IPS-20b (cell line): ENCODE measurements around the gene OR11H12.
"Not testable (repeated sequence)": the region's sequence is repeated elsewhere in the genome, so short reads cannot be mapped to it uniquely, and the experiment has no call there.

Source experiments
- H3K27ac ChIP-seq: one replicate; pipeline ENCODE4 v1.5.1; 2013; ENCODE audit warnings: low read length
- H3K27me3 ChIP-seq: 2 replicates; pipeline ENCODE4 v1.6.1; 2013; ENCODE audit warnings: mild to moderate bottlenecking, low read length, inconsistent platforms; ENCODE audit not compliant: insufficient read depth
- H3K36me3 ChIP-seq: 2 replicates; pipeline ENCODE4 v1.6.1; 2013; ENCODE audit warnings: low read depth, mild to moderate bottlenecking, inconsistent platforms, low read length, moderate library complexity; ENCODE audit not compliant: insufficient read depth
- H3K4me1 ChIP-seq: 2 replicates; pipeline ENCODE4 v1.6.1; 2013; ENCODE audit warnings: mild to moderate bottlenecking, control low read depth, inconsistent platforms, low read length, moderate library complexity; ENCODE audit not compliant: insufficient read depth
- H3K4me3 ChIP-seq: 2 replicates; pipeline ENCODE4 v1.5.1; 2013; ENCODE audit warnings: mild to moderate bottlenecking, low read length, inconsistent platforms
- H3K9ac ChIP-seq: 2 replicates; pipeline ENCODE4 v1.6.1; 2013; ENCODE audit warnings: low read depth, mild to moderate bottlenecking, inconsistent platforms, low read length, moderate library complexity
- H3K9me3 ChIP-seq: 2 replicates; pipeline ENCODE4 v1.6.1; 2013; ENCODE audit warnings: mild to moderate bottlenecking, low read depth, low read length, inconsistent platforms; ENCODE audit not compliant: insufficient read depth

Gene OR11H12, protein sequence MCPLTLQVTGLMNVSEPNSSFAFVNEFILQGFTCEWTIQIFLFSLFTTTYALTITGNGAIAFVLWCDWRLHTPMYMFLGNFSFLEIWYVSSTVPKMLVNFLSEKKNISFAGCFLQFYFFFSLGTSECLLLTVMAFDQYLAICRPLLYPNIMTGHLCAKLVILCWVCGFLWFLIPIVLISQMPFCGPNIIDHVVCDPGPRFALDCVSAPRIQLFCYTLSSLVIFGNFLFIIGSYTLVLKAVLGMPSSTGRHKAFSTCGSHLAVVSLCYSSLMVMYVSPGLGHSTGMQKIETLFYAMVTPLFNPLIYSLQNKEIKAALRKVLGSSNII

DNA sequence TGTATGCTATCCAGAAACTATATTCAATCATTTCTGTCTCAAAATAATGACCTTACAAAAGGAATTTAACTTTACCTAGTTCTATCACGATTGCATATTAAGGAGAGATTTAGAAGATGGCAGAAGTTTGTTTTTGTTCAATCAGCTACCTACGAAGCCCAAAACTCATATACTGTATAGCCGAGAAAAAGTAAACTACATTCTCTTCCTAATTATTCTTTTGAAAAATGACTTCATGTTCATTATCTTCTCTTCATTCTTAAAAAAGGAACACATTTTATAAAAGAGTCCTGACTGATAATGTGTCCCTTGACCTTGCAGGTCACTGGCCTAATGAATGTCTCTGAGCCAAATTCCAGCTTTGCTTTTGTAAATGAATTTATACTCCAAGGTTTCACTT, at the start of gene OR11H12:
Gene OR11H12, plus strand, starts transcription at position 301 of the 400 bp plus-strand sequence. Its CDS starts 0 bp downstream, at position 301.
- H3K27ac ChIP-seq, H3K9ac ChIP-seq, H3K36me3 ChIP-seq, H3K4me3 ChIP-seq, H3K4me1 ChIP-seq, H3K9me3 ChIP-seq, H3K27me3 ChIP-seq: not testable (repeated sequence)

DNA sequence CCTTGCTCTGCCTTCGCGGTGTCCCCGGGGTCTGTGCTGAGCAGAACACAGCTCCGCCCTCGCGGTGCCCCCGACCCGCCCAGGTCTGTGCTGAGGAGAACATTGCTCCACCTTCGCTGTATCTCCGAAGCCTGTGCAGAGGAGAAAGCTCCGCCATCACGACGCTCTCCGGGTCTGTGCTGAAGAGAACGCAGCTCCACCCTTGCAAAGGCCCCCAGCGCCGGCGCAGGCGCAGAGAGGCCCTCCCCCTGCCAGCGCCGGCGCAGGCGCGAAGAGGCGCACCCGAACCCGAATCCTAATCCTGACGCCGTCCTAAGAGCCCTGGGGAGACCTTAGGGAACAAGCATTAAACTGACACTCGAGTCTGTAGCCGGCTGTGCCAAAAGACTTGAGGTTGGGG, 18.0 kb upstream of the OR11H12 start:
- H3K9ac ChIP-seq, H3K4me3 ChIP-seq: not testable (repeated sequence)

DNA sequence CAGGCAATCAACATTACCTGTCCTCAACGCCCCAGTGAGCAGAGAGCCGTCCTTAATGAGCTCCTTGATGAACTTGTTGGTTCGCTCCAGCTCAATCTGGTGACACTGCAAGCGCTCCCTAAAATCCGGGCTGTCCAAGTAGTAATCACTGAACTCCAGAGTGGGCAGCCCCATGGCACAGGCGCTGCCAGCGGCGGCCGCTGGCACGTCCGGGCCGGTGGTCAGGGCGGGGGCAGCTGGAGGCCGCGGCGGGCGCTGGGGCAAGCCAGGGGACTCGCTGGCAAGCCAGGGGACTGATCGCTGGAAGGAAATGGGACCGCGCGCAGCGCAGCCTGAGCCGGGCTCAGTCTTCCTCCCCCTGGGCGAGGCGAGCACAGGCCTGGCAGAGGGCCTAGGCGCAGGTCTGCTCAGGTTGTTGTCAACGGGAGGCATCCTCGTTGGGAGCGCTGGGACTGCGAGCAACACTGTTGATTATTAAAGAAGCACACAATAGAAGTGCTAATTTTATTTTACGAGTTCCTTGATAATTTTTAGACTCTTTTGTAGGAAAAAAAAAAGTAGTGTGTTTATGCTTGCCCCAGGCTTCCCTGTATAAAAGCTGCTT, 25.8 kb downstream of the OR11H12 start:
- H3K4me1 ChIP-seq, H3K36me3 ChIP-seq, H3K27me3 ChIP-seq, H3K9ac ChIP-seq, H3K27ac ChIP-seq, H3K4me3 ChIP-seq: not testable (repeated sequence)
- peaks cover 14% of the 10 kb centered on the region; the same call in 1 of the 2 replicates for H3K9me3 ChIP-seq

More for the DNA sequence above, 18.0 kb upstream of the OR11H12 start:
- H3K27ac ChIP-seq, H3K27me3 ChIP-seq, H3K4me1 ChIP-seq, H3K9me3 ChIP-seq, H3K36me3 ChIP-seq: not testable (repeated sequence)

DNA sequence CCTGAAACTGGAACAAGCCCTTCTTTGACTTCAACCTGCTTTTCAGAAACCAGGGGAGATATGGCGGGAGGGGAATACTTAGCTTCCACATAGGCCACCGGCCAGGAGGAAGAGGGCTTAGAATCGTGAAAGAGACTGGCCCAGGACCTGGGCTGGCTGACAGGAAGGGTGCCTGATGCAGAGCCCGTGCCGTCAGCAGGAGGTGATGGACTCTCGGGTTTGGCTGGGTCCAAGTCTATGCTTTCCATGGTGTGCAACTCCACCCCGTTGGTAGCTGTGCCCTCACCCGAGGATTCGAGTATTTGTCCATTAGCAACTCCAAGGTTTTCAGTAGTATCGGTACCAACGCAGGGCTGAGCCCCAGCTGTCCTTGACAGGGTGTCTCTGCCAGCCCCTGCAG, 35.1 kb downstream of the OR11H12 start:
- not testable (repeated sequence) for H3K4me1 ChIP-seq, H3K36me3 ChIP-seq, H3K9ac ChIP-seq, H3K27me3 ChIP-seq, H3K4me3 ChIP-seq, H3K9me3 ChIP-seq, H3K27ac ChIP-seq

DNA sequence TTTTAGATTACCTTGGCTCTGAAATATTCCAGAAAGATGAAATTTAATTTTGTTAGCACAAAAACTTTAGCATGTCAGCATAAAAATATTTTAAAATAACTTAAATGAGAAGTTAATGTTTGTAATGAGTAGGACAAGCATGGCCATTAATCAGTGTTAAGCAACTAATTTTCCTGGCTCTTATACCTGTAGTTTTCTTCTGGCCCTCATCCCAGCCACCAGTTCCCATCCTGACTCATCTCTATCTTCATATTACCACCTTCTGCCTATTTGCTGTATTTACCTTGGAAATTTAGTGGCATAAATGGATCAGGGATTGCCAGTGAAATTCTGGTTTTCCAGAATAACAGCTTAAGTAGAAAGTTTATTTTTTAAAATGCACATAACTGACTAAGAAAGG, 37.1 kb downstream of the OR11H12 start:
- H3K4me3 ChIP-seq, H3K27me3 ChIP-seq, H3K9ac ChIP-seq, H3K9me3 ChIP-seq, H3K36me3 ChIP-seq, H3K4me1 ChIP-seq, H3K27ac ChIP-seq: not testable (repeated sequence)

DNA sequence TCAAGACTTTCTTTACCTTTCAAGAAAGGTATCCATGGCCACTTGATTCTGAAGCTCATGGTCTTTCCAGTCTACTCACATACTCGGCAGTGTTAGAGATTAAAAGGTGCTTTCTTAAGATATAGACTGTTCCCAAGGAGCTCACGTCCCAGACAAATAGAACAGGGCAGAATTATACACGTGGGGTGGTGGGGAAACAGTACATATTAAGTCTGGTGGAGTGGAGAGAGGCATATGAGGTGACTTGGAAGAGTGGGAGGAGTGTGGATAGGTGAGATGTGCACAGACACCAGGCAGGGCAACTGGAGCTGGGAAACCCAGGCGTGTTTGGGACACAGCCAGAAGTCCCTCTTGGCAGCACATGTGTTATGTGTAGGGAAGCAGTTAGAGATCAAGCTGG, 37.9 kb downstream of the OR11H12 start:
- not testable (repeated sequence) for H3K4me3 ChIP-seq, H3K27ac ChIP-seq, H3K9ac ChIP-seq, H3K4me1 ChIP-seq, H3K9me3 ChIP-seq, H3K27me3 ChIP-seq, H3K36me3 ChIP-seq

DNA sequence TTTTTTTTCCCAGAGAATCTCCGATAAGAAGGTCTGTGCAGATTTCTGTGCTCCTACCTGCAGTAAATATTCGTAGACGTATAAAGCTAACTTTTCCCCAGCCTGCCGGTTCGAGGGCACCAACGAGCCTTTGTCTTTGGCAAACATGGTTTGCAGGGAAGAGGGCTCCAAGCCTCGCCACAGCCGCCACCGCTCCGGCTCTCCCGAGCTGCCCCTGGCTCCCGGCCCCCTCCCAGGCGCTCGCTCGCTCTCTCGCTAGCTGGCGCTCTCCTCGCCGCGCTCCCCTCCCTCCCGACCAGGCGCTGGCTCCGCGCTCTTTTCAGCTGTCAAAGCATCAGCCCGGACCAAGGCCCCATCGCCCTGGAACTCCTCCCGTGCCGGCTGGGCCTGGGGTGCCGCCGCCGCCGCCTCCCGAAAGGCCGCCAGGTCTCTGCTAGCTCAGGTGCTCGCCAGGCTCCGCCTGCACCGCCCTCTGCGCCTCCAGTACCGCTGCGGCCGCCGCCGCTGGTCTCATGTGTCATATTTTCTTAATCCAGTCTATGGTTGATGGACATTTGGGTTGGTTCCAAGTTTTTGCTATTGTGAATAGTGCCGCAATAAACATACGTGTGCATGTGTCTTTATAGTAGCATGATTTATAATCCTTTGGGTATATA, 45.3 kb downstream of the OR11H12 start:
- H3K27me3 ChIP-seq, H3K27ac ChIP-seq, H3K4me3 ChIP-seq, H3K36me3 ChIP-seq, H3K9me3 ChIP-seq, H3K9ac ChIP-seq, H3K4me1 ChIP-seq: not testable (repeated sequence)
